Trophoblast cell (in vitro differentiated cells and primary cell): ENCODE data around the gene ZKSCAN8.

Source experiments
- DNase-seq, 2 donors: peaks; one replicate each; pipeline ENCODE4 v3.0.0-alpha.2; 2016
- H2AFZ ChIP-seq: 2 replicates; pipeline ENCODE4 v1.6.1; 2013; ENCODE audit warnings: low read length, moderate library complexity, mild to moderate bottlenecking; ENCODE audit not compliant: insufficient read depth, poor library complexity
- H2AK5ac ChIP-seq: 2 replicates; pipeline ENCODE4 v1.6.1; 2013; ENCODE audit warnings: mild to moderate bottlenecking, low read length
- H2BK120ac ChIP-seq: 2 replicates; pipeline ENCODE4 v1.6.1; 2013; ENCODE audit warnings: low read length, mild to moderate bottlenecking, moderate library complexity; ENCODE audit not compliant: insufficient read depth, poor library complexity
- H2BK12ac ChIP-seq: 2 replicates; pipeline ENCODE4 v1.6.1; 2013; ENCODE audit warnings: mild to moderate bottlenecking, low read length, moderate library complexity
- H2BK5ac ChIP-seq: 2 replicates; pipeline ENCODE4 v1.6.1; 2013; ENCODE audit warnings: low read length, low read depth, moderate library complexity, mild to moderate bottlenecking; ENCODE audit not compliant: poor library complexity
- H3K14ac ChIP-seq: 2 replicates; pipeline ENCODE4 v1.6.1; 2013; ENCODE audit warnings: mild to moderate bottlenecking, low read length
- H3K18ac ChIP-seq: 2 replicates; pipeline ENCODE4 v1.6.1; 2013; ENCODE audit warnings: mild to moderate bottlenecking, low read length
- H3K23ac ChIP-seq: 2 replicates; pipeline ENCODE4 v1.6.1; 2013; ENCODE audit warnings: low read length
- H3K27ac ChIP-seq: 2 replicates; pipeline ENCODE4 v1.5.1; 2013; ENCODE audit warnings: low read depth, mild to moderate bottlenecking, inconsistent platforms, low read length, moderate library complexity
- H3K27me3 ChIP-seq: 2 replicates; pipeline ENCODE4 v1.6.1; 2013; ENCODE audit warnings: inconsistent platforms, mild to moderate bottlenecking, low read length, moderate library complexity; ENCODE audit not compliant: insufficient read depth
- H3K36me3 ChIP-seq, 2 experiments: 1 replicate in 1 of 2; 2 replicates in 1 of 2; pipeline ENCODE4 v1.6.1; 2013; ENCODE audit warnings: low read length in 2 of 2, mild to moderate bottlenecking in 2 of 2, moderate library complexity in 1 of 2; ENCODE audit not compliant: insufficient read depth in 2 of 2, control insufficient read depth in 1 of 2
- H3K4ac ChIP-seq: 2 replicates; pipeline ENCODE4 v1.6.1; 2013; ENCODE audit warnings: low read depth, mild to moderate bottlenecking, low read length, moderate library complexity
- H3K4me1 ChIP-seq, 2 experiments: 1 replicate in 1 of 2; 2 replicates in 1 of 2; pipeline ENCODE4 v1.6.1; 2013; ENCODE audit warnings: low read length in 2 of 2, mild to moderate bottlenecking in 2 of 2, moderate library complexity in 1 of 2; ENCODE audit not compliant: insufficient read depth in 2 of 2, control insufficient read depth in 1 of 2
- H3K4me2 ChIP-seq: 2 replicates; pipeline ENCODE4 v1.6.1; 2013; ENCODE audit warnings: inconsistent platforms, mild to moderate bottlenecking, low read length, moderate library complexity
- H3K4me3 ChIP-seq: 2 replicates; pipeline ENCODE4 v1.5.1; 2013; ENCODE audit warnings: mild to moderate bottlenecking, low read depth, low read length, inconsistent platforms
- H3K79me1 ChIP-seq: one replicate; pipeline ENCODE4 v1.6.1; 2013; ENCODE audit warnings: low read length
- H3K79me2 ChIP-seq: 2 replicates; pipeline ENCODE4 v1.6.1; 2013; ENCODE audit warnings: low read length, mild to moderate bottlenecking; ENCODE audit not compliant: control insufficient read depth, insufficient read depth, poor library complexity
- H3K9ac ChIP-seq: 2 replicates; pipeline ENCODE4 v1.6.1; 2013; ENCODE audit warnings: mild to moderate bottlenecking, low read length
- H3K9me3 ChIP-seq: 2 replicates; pipeline ENCODE4 v1.6.1; 2013; ENCODE audit warnings: low read depth, mild to moderate bottlenecking, control low read depth, inconsistent platforms, low read length; ENCODE audit not compliant: insufficient read depth
- H4K12ac ChIP-seq: 2 replicates; pipeline ENCODE4 v1.6.1; 2013; ENCODE audit warnings: low read depth, mild to moderate bottlenecking, low read length, moderate library complexity
- H4K8ac ChIP-seq: 2 replicates; pipeline ENCODE4 v1.6.1; 2013; ENCODE audit warnings: low read depth, mild to moderate bottlenecking, low read length, moderate library complexity
- H4K91ac ChIP-seq: one replicate; pipeline ENCODE4 v1.6.1; 2013; ENCODE audit warnings: low read depth, mild to moderate bottlenecking, low read length, moderate library complexity
- WGBS: extraction: QIAGEN DNeasy Blood & Tissue Kit; methylation state at CpG from one replicate; pipeline ENCODE4 v1.1.7; 2013; ENCODE audit warnings: missing lambda C conversion rate; ENCODE audit not compliant: insufficient read length, insufficient coverage; ENCODE audit errors: extremely low coverage; 5-methylcytosine and 5-hydroxymethylcytosine counted together

Gene ZKSCAN8

DNA sequence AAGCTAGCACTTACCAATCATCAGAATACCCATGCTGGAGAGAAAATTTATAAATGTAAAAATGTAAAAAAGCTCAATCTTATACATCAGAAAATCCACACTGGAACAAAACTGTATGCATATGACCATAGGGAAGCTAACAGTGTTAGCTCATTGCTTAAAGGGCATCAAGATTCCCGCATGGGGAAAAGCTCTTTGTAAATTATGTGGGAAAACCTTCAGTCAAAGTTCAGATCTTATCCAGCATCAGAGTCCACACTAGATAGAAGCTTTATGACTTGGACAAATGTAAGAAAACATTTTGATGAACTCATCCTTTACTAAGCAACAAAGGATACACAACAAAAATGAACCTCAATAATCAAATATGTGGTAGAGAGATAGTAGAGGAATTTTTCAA is 34.7 kb downstream of the ZKSCAN8 start:
- Histone ChIP-seq H3K79me2 (no peaks in the 10 kb centered on the region), H3K23ac (no peak overlapping the region), H3K27ac (no peak overlapping the region), H3K14ac (no peak overlapping the region), H3K4me1 (no peaks in the 10 kb centered on the region), H3K27me3 (no peaks in the 10 kb centered on the region), H2AK5ac (no peak overlapping the region), H4K12ac (no peak overlapping the region), H2BK120ac (no peak overlapping the region), H4K8ac (no peak overlapping the region), H3K79me1 (no peaks in the 10 kb centered on the region), H3K36me3 (no peaks in the 10 kb centered on the region), H3K18ac (no peak overlapping the region), H3K4ac (no peak overlapping the region), H3K9me3 (no peaks in the 10 kb centered on the region), H4K91ac (no peak overlapping the region), H3K9ac (no peak overlapping the region), H3K4me3 (no peak overlapping the region), H2BK12ac (no peak overlapping the region), H2AFZ (no peak overlapping the region), H3K4me2 (no peak overlapping the region), H2BK5ac (no peak overlapping the region)
- peak in 1 of 2 donors; percentile 3 for DNase-seq
- WGBS: no CpG with 5 or more reads among the region's 1 CpG

DNA sequence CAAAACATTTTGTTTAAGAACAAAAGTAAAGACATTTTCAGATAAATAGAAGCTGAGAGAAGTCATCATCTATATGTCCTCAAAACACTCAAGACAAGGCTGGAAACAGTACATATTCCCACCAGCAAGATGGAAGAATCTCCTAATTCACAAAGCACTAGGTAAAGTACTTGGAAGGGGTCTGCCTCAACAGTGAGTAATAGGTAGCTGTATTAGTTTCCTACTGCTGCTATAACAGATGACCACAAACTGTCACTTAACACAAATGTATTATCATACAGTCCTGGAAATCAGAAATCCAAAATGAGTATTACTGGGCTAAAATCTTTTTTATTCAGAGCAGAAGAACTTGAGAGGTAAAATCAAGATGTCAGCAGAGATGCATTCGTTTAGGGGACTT is 40.6 kb downstream of the ZKSCAN8 start:
- H3K27me3 ChIP-seq: no peaks in the 10 kb centered on the region
- H3K9ac ChIP-seq: no peak overlapping the region
- no peak overlapping the region for H3K4me2 ChIP-seq
- no peaks in the 10 kb centered on the region for H3K36me3 ChIP-seq
- no peak overlapping the region for H2BK120ac ChIP-seq
- H3K9me3 ChIP-seq: no peaks in the 10 kb centered on the region
- no peak overlapping the region for H4K91ac ChIP-seq
- no peak overlapping the region for H4K12ac ChIP-seq
- no peak overlapping the region for H3K18ac ChIP-seq
- H3K4me3 ChIP-seq: no peak overlapping the region
- WGBS: no CpG with 5 or more reads among the region's 1 CpG
- H3K14ac ChIP-seq: no peak overlapping the region
- no peak overlapping the region for H4K8ac ChIP-seq
- H2AFZ ChIP-seq: no peak overlapping the region
- no peaks in the 10 kb centered on the region for H3K79me2 ChIP-seq
- no peak overlapping the region for H3K4ac ChIP-seq
- H2AK5ac ChIP-seq: no peak overlapping the region
- H3K4me1 ChIP-seq: no peaks in the 10 kb centered on the region
- H2BK12ac ChIP-seq: no peak overlapping the region
- H3K79me1 ChIP-seq: no peaks in the 10 kb centered on the region
- H3K23ac ChIP-seq: no peak overlapping the region
- no peak for DNase-seq
- H3K27ac ChIP-seq: no peak overlapping the region
- no peak overlapping the region for H2BK5ac ChIP-seq

DNA sequence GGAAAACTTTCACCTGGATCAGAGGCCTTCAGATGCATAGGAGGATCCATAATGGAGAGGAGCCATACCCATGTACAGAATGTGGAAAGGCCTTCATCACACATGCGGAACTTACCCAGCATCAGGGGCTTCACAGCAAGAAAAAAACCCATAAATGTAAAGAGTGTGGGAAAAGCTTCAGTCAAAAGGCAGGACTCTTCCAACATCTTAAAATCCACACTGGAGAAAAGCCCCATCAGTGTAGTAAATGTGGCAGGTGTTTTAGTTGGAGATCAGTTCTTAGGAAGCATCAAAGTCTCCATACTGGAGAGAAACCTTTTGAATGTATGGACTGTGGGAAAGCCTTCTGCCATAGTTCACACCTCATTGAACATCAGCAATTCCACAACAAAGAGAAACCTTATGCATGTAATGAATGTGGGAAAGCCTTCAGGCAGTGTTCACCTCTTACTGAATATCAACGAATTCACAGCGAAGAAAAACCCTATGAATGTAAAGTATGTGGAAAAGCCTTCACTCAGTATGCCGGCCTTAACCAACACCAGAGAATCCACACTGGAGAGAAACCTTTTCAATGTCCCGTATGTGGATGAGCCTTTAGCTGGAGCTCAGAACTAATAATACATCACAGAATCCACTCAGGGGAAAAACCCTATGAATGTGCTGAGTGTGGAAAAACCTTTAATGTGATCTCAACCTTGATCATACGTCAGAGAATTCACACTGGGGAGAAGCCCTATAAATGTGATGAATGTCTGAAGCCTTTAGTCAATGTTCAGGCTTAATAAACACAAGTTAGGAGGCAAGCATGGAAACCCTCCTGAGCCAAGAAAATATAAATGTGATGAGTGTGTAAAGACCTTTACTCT is 46.7 kb downstream of the ZKSCAN8 start:
- Histone ChIP-seq H3K23ac (no peak overlapping the region), H3K27me3 (no peaks in the 10 kb centered on the region), H3K14ac (no peak overlapping the region), H2BK120ac (no peak overlapping the region), H3K27ac (no peak overlapping the region), H3K79me2 (no peaks in the 10 kb centered on the region), H3K9me3 (peaks cover 9% of the 10 kb centered on the region), H2BK12ac (no peak overlapping the region), H4K8ac (no peak overlapping the region), H3K4me1 (no peaks in the 10 kb centered on the region), H3K79me1 (no peaks in the 10 kb centered on the region), H2BK5ac (no peak overlapping the region), H3K4me3 (no peak overlapping the region), H2AK5ac (no peak overlapping the region), H2AFZ (no peak overlapping the region), H3K4me2 (no peak overlapping the region), H4K12ac (no peak overlapping the region), H3K36me3 (no peaks in the 10 kb centered on the region), H4K91ac (no peak overlapping the region), H3K4ac (no peak overlapping the region), H3K9ac (no peak overlapping the region), H3K18ac (no peak overlapping the region)
- WGBS: no CpG with 5 or more reads among the region's 6 CpGs
- peak in 1 of 2 donors; percentile 53 for DNase-seq

DNA sequence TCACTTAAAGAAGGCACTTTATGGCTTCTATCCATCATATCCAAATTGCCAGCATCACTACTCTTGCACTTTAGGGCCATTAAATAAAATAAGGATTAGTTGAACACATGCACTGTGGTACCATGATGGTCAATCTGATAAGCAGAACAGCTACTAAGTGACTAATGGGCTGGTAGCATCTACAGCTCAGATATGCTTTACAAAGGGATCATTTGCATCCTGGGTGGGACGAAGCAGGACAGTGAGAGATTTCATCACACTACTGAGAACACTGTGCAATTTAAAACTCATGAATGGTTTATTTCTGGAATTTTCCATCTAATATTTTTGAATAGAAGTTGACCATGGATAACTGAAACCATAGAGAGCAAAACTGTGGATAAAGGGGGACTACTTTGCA is 58.3 kb downstream of the ZKSCAN8 start:
- no peaks in the 10 kb centered on the region for H3K79me2 ChIP-seq
- H3K36me3 ChIP-seq: no peaks in the 10 kb centered on the region
- no peak overlapping the region for H2BK12ac ChIP-seq
- H3K4me2 ChIP-seq: no peak overlapping the region
- H3K9ac ChIP-seq: no peak overlapping the region
- H2AFZ ChIP-seq: no peak overlapping the region
- H3K18ac ChIP-seq: no peak overlapping the region
- no peak for DNase-seq
- H4K8ac ChIP-seq: no peak overlapping the region
- no peak overlapping the region for H3K4ac ChIP-seq
- H3K27me3 ChIP-seq: peaks cover 3% of the 10 kb centered on the region
- H3K23ac ChIP-seq: no peak overlapping the region
- no peaks in the 10 kb centered on the region for H3K79me1 ChIP-seq
- no peaks in the 10 kb centered on the region for H3K4me1 ChIP-seq
- no peak overlapping the region for H3K4me3 ChIP-seq
- H2BK5ac ChIP-seq: no peak overlapping the region
- no peak overlapping the region for H4K91ac ChIP-seq
- H4K12ac ChIP-seq: no peak overlapping the region
- no CpG with 5 or more reads among the region's 1 CpG for WGBS
- no peak overlapping the region for H3K27ac ChIP-seq
- no peak overlapping the region for H2AK5ac ChIP-seq
- no peak overlapping the region for H2BK120ac ChIP-seq
- H3K9me3 ChIP-seq: peaks cover 6% of the 10 kb centered on the region
- H3K14ac ChIP-seq: no peak overlapping the region
